ENCODE results near the gene KNSTRN. TPM values are rescaled to one million over a fixed set of nuclear protein-coding genes. Genes with fewer than 3 reads are reported as not detected.

The KNSTRN gene
- total and polyA plus RNA-seq, 2 donors (not counting 3 experiments of a cell fraction or from before 2014, with no cell fraction given) = 24.4 to 61.4 TPM

GRCh38 chr15:40420071-40420713 is 37.7 kb downstream of the KNSTRN start:
- CTCF ChIA-PET = interaction anchor here (0.8 to 6.9 kb wide), 12 partner anchors 15 to 141 kb away, joined by 3 to 113 read pairs (median 8); partner anchors contain the start of genes CCDC9B and IVD
- intact Hi-C loops (cut with micrococcal nuclease) = no loop called here

More at GRCh38 chr15:40420071-40420713, 37.7 kb downstream of the KNSTRN start:
- Histone ChIP-seq H3K4me2 (ENCODE audit: insufficient read depth, low read length) (no peak overlapping the region), H3K4me3 (replicated peaks in 1 of 3; ENCODE audit: insufficient read depth in 1 of 3, low read depth in 1 of 3, low read length in 3 of 3) (no peak overlapping the region), H3K9me3 (replicated peaks; ENCODE audit: control insufficient read depth, insufficient read depth, low read length) (no peaks in the 10 kb centered on the region), H3K27me3 (ENCODE audit: control insufficient read depth in 2 of 2, insufficient read depth in 2 of 2, low read length in 2 of 2) (no peaks in the 10 kb centered on the region), H3K9ac (replicated peaks; ENCODE audit: extremely low read depth, insufficient read depth, low read length) (no peak overlapping the region), H3K79me2 (ENCODE audit: control insufficient read depth, insufficient read depth, low read length) (no peaks in the 10 kb centered on the region), H3K36me3 (ENCODE audit: control insufficient read depth in 2 of 2, extremely low read depth in 1 of 2, insufficient read depth in 2 of 2, low read length in 2 of 2) (peaks cover 4 to 13% of the 10 kb centered on the region in 2 experiments), H3K4me1 (ENCODE audit: control insufficient read depth, extremely low read depth, insufficient read depth, low read length) (no peaks in the 10 kb centered on the region), H3K27ac (ENCODE audit: insufficient read depth, low read depth, low read length) (no peak overlapping the region), H2AFZ (ENCODE audit: low read depth, low read length) (no peak overlapping the region), H4K20me1 (replicated peaks; ENCODE audit: control insufficient read depth, extremely low read depth, insufficient read depth, low read length) (no peaks in the 10 kb centered on the region), H3K9me1 (replicated peaks; ENCODE audit: control insufficient read depth, extremely low read depth, insufficient read depth, low read length) (no peaks in the 10 kb centered on the region)
- TSS peak; percentile 13 for BruUV-seq (replicated peaks)
- dilution Hi-C loops (cut with MboI; ENCODE audit: extremely low pct_ligation_motif_present, low sequenced_read_pairs) = no loop called here
- POLR2A ChIA-PET = no interaction called here
- TF ChIP-seq POLR2A (IDR thresholded peaks at IDR 0.05; ENCODE audit: low read depth, low read length) (no peak), POLR2AphosphoS5 (IDR thresholded peaks at IDR 0.05; ENCODE audit: insufficient read depth, low read depth, low read length) (no peak), MYC (IDR thresholded peaks at IDR 0.05; ENCODE audit: low read depth, low read length) (no peak), JUN (IDR thresholded peaks at IDR 0.05; ENCODE audit: borderline replicate concordance, insufficient read depth, insufficient read length, low read depth) (no peak), FOS (IDR thresholded peaks at IDR 0.05; ENCODE audit: borderline replicate concordance, insufficient read depth, low read length) (no peak), GATA2 (IDR thresholded peaks at IDR 0.05; ENCODE audit: insufficient read depth, insufficient read length, low read depth, low read length) (no peak), EZH2 (IDR thresholded peaks at IDR 0.05; ENCODE audit: borderline replicate concordance, low read depth, low read length, severe bottlenecking) (no peak)
- TF ChIP-seq, protein P1, sequence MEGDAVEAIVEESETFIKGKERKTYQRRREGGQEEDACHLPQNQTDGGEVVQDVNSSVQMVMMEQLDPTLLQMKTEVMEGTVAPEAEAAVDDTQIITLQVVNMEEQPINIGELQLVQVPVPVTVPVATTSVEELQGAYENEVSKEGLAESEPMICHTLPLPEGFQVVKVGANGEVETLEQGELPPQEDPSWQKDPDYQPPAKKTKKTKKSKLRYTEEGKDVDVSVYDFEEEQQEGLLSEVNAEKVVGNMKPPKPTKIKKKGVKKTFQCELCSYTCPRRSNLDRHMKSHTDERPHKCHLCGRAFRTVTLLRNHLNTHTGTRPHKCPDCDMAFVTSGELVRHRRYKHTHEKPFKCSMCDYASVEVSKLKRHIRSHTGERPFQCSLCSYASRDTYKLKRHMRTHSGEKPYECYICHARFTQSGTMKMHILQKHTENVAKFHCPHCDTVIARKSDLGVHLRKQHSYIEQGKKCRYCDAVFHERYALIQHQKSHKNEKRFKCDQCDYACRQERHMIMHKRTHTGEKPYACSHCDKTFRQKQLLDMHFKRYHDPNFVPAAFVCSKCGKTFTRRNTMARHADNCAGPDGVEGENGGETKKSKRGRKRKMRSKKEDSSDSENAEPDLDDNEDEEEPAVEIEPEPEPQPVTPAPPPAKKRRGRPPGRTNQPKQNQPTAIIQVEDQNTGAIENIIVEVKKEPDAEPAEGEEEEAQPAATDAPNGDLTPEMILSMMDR (IDR thresholded peaks at IDR 0.05; ENCODE audit: extremely low read depth in 1 of 2, insufficient read depth in 1 of 2, low read depth in 1 of 2, low read length in 2 of 2) = no peak
- TF ChIP-seq, protein P2, sequence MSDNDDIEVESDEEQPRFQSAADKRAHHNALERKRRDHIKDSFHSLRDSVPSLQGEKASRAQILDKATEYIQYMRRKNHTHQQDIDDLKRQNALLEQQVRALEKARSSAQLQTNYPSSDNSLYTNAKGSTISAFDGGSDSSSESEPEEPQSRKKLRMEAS (IDR thresholded peaks at IDR 0.05; ENCODE audit: insufficient read depth, insufficient read length) = no peak
- DNase-seq (ENCODE audit: low read depth, low spot score) (no peak), FAIRE-seq (no peak)
